Tibial nerve (tissue), 4 donors: ENCODE results near the gene FOS.
A peak's percentile ranks its signal among the peaks of the same experiment; 100 is the strongest.

ENCODE experiments used
- EP300 ChIP-seq, 2 donors: sonication (generic); formaldehyde crosslinking; IDR thresholded peaks; one replicate each; pipeline ENCODE4 v1.6.1; 2017; ENCODE audit warnings: antibody characterized with exemption in 2 of 2, mild to moderate bottlenecking in 1 of 2
- POLR2A ChIP-seq, 2 donors: fragments of 450-650 bp; IDR thresholded peaks; one replicate each; pipeline ENCODE4 v1.6.1; 2017; ENCODE audit warnings: antibody characterized with exemption in 2 of 2, mild to moderate bottlenecking in 2 of 2, moderate library complexity in 2 of 2
- TF ChIP-seq, protein P1 (sequence below), 5 experiments: fragments of 200-600 bp in 3 of 5; fragments of 450-650 bp in 2 of 5; sonication (generic) in 3 of 5; IDR thresholded peaks; one replicate each; pipeline ENCODE4 v1.5.1; 2016 to 2019; ENCODE audit warnings: antibody characterized with exemption in 5 of 5, mild to moderate bottlenecking in 3 of 5, moderate library complexity in 2 of 5

DNA sequence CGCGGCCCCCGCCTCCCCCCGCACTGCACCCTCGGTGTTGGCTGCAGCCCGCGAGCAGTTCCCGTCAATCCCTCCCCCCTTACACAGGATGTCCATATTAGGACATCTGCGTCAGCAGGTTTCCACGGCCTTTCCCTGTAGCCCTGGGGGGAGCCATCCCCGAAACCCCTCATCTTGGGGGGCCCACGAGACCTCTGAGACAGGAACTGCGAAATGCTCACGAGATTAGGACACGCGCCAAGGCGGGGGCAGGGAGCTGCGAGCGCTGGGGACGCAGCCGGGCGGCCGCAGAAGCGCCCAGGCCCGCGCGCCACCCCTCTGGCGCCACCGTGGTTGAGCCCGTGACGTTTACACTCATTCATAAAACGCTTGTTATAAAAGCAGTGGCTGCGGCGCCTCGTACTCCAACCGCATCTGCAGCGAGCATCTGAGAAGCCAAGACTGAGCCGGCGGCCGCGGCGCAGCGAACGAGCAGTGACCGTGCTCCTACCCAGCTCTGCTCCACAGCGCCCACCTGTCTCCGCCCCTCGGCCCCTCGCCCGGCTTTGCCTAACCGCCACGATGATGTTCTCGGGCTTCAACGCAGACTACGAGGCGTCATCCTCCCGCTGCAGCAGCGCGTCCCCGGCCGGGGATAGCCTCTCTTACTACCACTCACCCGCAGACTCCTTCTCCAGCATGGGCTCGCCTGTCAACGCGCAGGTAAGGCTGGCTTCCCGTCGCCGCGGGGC lies at the start of gene FOS:
- TF ChIP-seq, protein P1, sequence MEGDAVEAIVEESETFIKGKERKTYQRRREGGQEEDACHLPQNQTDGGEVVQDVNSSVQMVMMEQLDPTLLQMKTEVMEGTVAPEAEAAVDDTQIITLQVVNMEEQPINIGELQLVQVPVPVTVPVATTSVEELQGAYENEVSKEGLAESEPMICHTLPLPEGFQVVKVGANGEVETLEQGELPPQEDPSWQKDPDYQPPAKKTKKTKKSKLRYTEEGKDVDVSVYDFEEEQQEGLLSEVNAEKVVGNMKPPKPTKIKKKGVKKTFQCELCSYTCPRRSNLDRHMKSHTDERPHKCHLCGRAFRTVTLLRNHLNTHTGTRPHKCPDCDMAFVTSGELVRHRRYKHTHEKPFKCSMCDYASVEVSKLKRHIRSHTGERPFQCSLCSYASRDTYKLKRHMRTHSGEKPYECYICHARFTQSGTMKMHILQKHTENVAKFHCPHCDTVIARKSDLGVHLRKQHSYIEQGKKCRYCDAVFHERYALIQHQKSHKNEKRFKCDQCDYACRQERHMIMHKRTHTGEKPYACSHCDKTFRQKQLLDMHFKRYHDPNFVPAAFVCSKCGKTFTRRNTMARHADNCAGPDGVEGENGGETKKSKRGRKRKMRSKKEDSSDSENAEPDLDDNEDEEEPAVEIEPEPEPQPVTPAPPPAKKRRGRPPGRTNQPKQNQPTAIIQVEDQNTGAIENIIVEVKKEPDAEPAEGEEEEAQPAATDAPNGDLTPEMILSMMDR (IDR thresholded peaks at IDR 0.05): peak in 2 of 5 experiments; percentile 53 to 67
- TF ChIP-seq POLR2A (IDR thresholded peaks at IDR 0.05) (peak; percentile 99 to 100), EP300 (IDR thresholded peaks at IDR 0.05) (peak; percentile 49 to 100)
